Prostate gland (tissue), 2 donors: Measurements from ENCODE around the gene C1orf53.

Source experiments
- CTCF ChIP-seq, 4 experiments: fragments of 200-600 bp in 2 of 4; fragments of 450-650 bp in 2 of 4; sonication (generic) in 2 of 4; IDR thresholded peaks; 1 replicate in 3 of 4; 2 replicates in 1 of 4; pipeline ENCODE4 v1.5.1; 2016 to 2019; ENCODE audit warnings: antibody characterized with exemption in 4 of 4, mild to moderate bottlenecking in 2 of 4, moderate library complexity in 2 of 4
- POLR2A ChIP-seq: fragments of 450-650 bp; IDR thresholded peaks from one replicate; pipeline ENCODE4 v1.6.1; 2016; ENCODE audit warnings: antibody characterized with exemption, mild to moderate bottlenecking
- POLR2AphosphoS5 ChIP-seq: sonication (generic); formaldehyde crosslinking; IDR thresholded peaks from one replicate; pipeline ENCODE4 v1.6.1; 2017; ENCODE audit warnings: antibody characterized with exemption

GRCh38 chr1:197916500-197916983 is 14.1 kb downstream of the C1orf53 start:
- TF ChIP-seq POLR2AphosphoS5 (no peak), CTCF (IDR thresholded peaks at IDR 0.05) (no peak), POLR2A (no peak)
